22Rv1 (cell line): ENCODE data around the gene NRXN3.

Experiments used
- CTCF ChIP-seq: fragments of 450-650 bp; IDR thresholded peaks from 2 replicates; pipeline ENCODE4 v1.5.1; 2017; ENCODE audit warnings: mild to moderate bottlenecking
- ZFX ChIP-seq: fragments of 450-650 bp; IDR thresholded peaks from 2 replicates; pipeline ENCODE4 v1.6.1; 2017; ENCODE audit warnings: antibody characterized with exemption, borderline replicate concordance

- no peak for TF ChIP-seq CTCF
- no peak for TF ChIP-seq ZFX
Observed at GRCh38 chr14:79028281-79028680, 858.1 kb downstream of the NRXN3 start.
